H9 (cell line): ENCODE measurements around the gene GFPT2. TPM values are rescaled to one million over a fixed set of nuclear protein-coding genes. Genes with fewer than 3 reads are reported as not detected.

Experiments
- DNase-seq: peaks from one replicate; pipeline ENCODE4 v3.0.0-alpha.2; 2017
- H2AFZ ChIP-seq: one replicate; pipeline ENCODE4 v1.6.1; 2013; ENCODE audit warnings: mild to moderate bottlenecking, low read length, control low read depth, moderate library complexity
- H2AK5ac ChIP-seq: 2 replicates; pipeline ENCODE4 v1.6.1; 2013; ENCODE audit warnings: low read length, control low read depth, mixed read lengths; ENCODE audit not compliant: insufficient read length
- H2BK120ac ChIP-seq: one replicate; pipeline ENCODE4 v1.6.1; 2013; ENCODE audit warnings: low read depth, mild to moderate bottlenecking, low read length, control low read depth, inconsistent platforms; ENCODE audit not compliant: poor library complexity, severe bottlenecking
- H2BK12ac ChIP-seq: 2 replicates; pipeline ENCODE4 v1.6.1; 2013; ENCODE audit warnings: low read length, control low read depth, mixed read lengths, low read depth; ENCODE audit not compliant: insufficient read length
- H2BK15ac ChIP-seq: 2 replicates; pipeline ENCODE4 v1.6.1; 2013; ENCODE audit warnings: low read depth, low read length, control low read depth
- H2BK20ac ChIP-seq: one replicate; pipeline ENCODE4 v1.6.1; 2013; ENCODE audit warnings: low read depth, mild to moderate bottlenecking, low read length, control low read depth, inconsistent platforms; ENCODE audit not compliant: poor library complexity, severe bottlenecking
- H2BK5ac ChIP-seq: 2 replicates; pipeline ENCODE4 v1.6.1; 2013; ENCODE audit warnings: low read length, control low read depth, mixed read lengths; ENCODE audit not compliant: insufficient read length
- H3K14ac ChIP-seq: 2 replicates; pipeline ENCODE4 v1.6.1; 2013; ENCODE audit warnings: low read length, control low read depth; ENCODE audit not compliant: insufficient read depth
- H3K18ac ChIP-seq: 2 replicates; pipeline ENCODE4 v1.6.1; 2013; ENCODE audit warnings: low read depth, mild to moderate bottlenecking, mixed read lengths, low read length, control low read depth; ENCODE audit not compliant: insufficient read length
- H3K23ac ChIP-seq: 2 replicates; pipeline ENCODE4 v1.6.1; 2013; ENCODE audit warnings: low read length, control low read depth, mixed read lengths, low read depth; ENCODE audit not compliant: insufficient read length
- H3K23me2 ChIP-seq: 2 replicates; pipeline ENCODE4 v1.6.1; 2013; ENCODE audit warnings: low read depth, mild to moderate bottlenecking, mixed read lengths, low read length, control low read depth; ENCODE audit not compliant: insufficient read length, poor library complexity, severe bottlenecking
- H3K27ac ChIP-seq: 2 replicates; pipeline ENCODE4 v1.5.1; 2013; ENCODE audit warnings: low read length, control low read depth, mixed read lengths, low read depth; ENCODE audit not compliant: insufficient read length
- H3K27me3 ChIP-seq: 2 replicates; pipeline ENCODE4 v1.6.1; 2013; ENCODE audit warnings: low read length, control low read depth, inconsistent platforms; ENCODE audit not compliant: insufficient read depth
- H3K4ac ChIP-seq: 2 replicates; pipeline ENCODE4 v1.6.1; 2013; ENCODE audit warnings: low read depth, mild to moderate bottlenecking, control low read depth, inconsistent platforms, low read length, moderate library complexity
- H3K4me1 ChIP-seq: 2 replicates; pipeline ENCODE4 v1.6.1; 2013; ENCODE audit warnings: low read length, control low read depth, inconsistent platforms; ENCODE audit not compliant: insufficient read depth
- H3K4me2 ChIP-seq: 2 replicates; pipeline ENCODE4 v1.6.1; 2013; ENCODE audit warnings: low read length, control low read depth, mixed read lengths; ENCODE audit not compliant: insufficient read length, insufficient read depth
- H3K56ac ChIP-seq: 2 replicates; pipeline ENCODE4 v1.6.1; 2013; ENCODE audit warnings: low read depth, mild to moderate bottlenecking, mixed read lengths, low read length, control low read depth; ENCODE audit not compliant: insufficient read length
- H3K79me1 ChIP-seq: 2 replicates; pipeline ENCODE4 v1.6.1; 2013; ENCODE audit warnings: low read depth, mild to moderate bottlenecking, moderate library complexity, low read length, control low read depth, inconsistent platforms; ENCODE audit not compliant: insufficient read depth, poor library complexity, severe bottlenecking
- H3K79me2 ChIP-seq: 2 replicates; pipeline ENCODE4 v1.6.1; 2013; ENCODE audit warnings: low read length, control low read depth, inconsistent platforms; ENCODE audit not compliant: insufficient read depth
- H3K9ac ChIP-seq: 2 replicates; pipeline ENCODE4 v1.6.1; 2013; ENCODE audit warnings: low read length, control low read depth, mixed read lengths; ENCODE audit not compliant: insufficient read length; ENCODE audit errors: extremely low read depth
- H3K9me3 ChIP-seq: one replicate; pipeline ENCODE4 v1.6.1; 2013; ENCODE audit warnings: low read depth, low read length, inconsistent platforms; ENCODE audit not compliant: control insufficient read depth
- H3T11ph ChIP-seq: one replicate; pipeline ENCODE4 v1.6.1; 2013; ENCODE audit warnings: mild to moderate bottlenecking, low read length, control low read depth, inconsistent platforms
- H4K20me1 ChIP-seq: one replicate; pipeline ENCODE4 v1.6.1; 2013; ENCODE audit not compliant: control insufficient read depth, insufficient read length, insufficient read depth
- H4K5ac ChIP-seq: 2 replicates; pipeline ENCODE4 v1.6.1; 2013; ENCODE audit warnings: low read depth, mild to moderate bottlenecking, mixed read lengths, low read length, control low read depth; ENCODE audit not compliant: insufficient read length
- H4K8ac ChIP-seq: replicated peaks from 2 replicates; pipeline ENCODE4 v1.6.1; 2013; ENCODE audit warnings: low read length, control low read depth, mixed read lengths, low read depth; ENCODE audit not compliant: insufficient read length
- H4K91ac ChIP-seq: 2 replicates; pipeline ENCODE4 v1.6.1; 2013; ENCODE audit warnings: low read depth, mild to moderate bottlenecking, moderate library complexity, mixed read lengths, low read length, control low read depth; ENCODE audit not compliant: insufficient read length
- H3K27ac Mint-ChIP-seq, 3 experiments: 2 replicates in 2 of 3; 3 replicates in 1 of 3; pipeline ENCODE4 v1.8.0; 2020 to 2021; ENCODE audit warnings: mixed read lengths in 3 of 3, mild to moderate bottlenecking in 1 of 3, moderate library complexity in 1 of 3
- H3K27me3 Mint-ChIP-seq: 2 replicates; pipeline ENCODE4 v1.8.0; 2021; ENCODE audit warnings: low read depth, mild to moderate bottlenecking, moderate library complexity, mixed read lengths
- H3K36me3 Mint-ChIP-seq, 3 experiments: 2 replicates in 2 of 3; 3 replicates in 1 of 3; pipeline ENCODE4 v1.8.0; 2020 to 2021; ENCODE audit warnings: low read depth in 3 of 3, mixed read lengths in 3 of 3; ENCODE audit not compliant: insufficient read depth in 1 of 3
- H3K4me1 Mint-ChIP-seq, 2 experiments: 2 replicates each; pipeline ENCODE4 v1.8.0; 2020; ENCODE audit warnings: mixed read lengths in 2 of 2
- H3K4me3 Mint-ChIP-seq, 2 experiments: 2 replicates in 1 of 2; 3 replicates in 1 of 2; pipeline ENCODE4 v1.8.0; 2020 to 2021; ENCODE audit warnings: mild to moderate bottlenecking in 2 of 2, mixed read lengths in 2 of 2, moderate library complexity in 1 of 2
- H3K9me3 Mint-ChIP-seq, 2 experiments: 2 replicates in 1 of 2; 3 replicates in 1 of 2; pipeline ENCODE4 v1.8.0; 2020; ENCODE audit warnings: mild to moderate bottlenecking in 2 of 2, mixed read lengths in 2 of 2, moderate library complexity in 1 of 2
- CTCF ChIP-seq: fragments of 200-600 bp; sonication (generic); conservative IDR thresholded peaks from 3 replicates; pipeline ENCODE4 v1.8.0; 2021; ENCODE audit warnings: antibody characterized with exemption, mild to moderate bottlenecking
- WGBS: extraction: QIAGEN DNeasy Blood & Tissue Kit; methylation state at CpG from one replicate; pipeline ENCODE4 v1.1.7; 2013; ENCODE audit warnings: missing lambda C conversion rate, low lambda C conversion rate, mixed read lengths; ENCODE audit not compliant: insufficient read length; ENCODE audit errors: extremely low coverage; 5-methylcytosine and 5-hydroxymethylcytosine counted together
- total RNA-seq: library from RNA; stranded (reverse); gene quantifications from 2 replicates; pipeline ENCODE4 v1.2.1, GENCODE V29; 2021

GFPT2 gene
- total RNA-seq, 1 experiment from 2014 or later = 89.8 TPM

GRCh38 chr5:180346358-180346757, 6.8 kb downstream of the GFPT2 start:
- no peak overlapping the region for H4K5ac ChIP-seq
- no peak for DNase-seq
- no peak overlapping the region for H3K9ac ChIP-seq
- H2BK5ac ChIP-seq = no peak overlapping the region
- WGBS = no CpG with 5 or more reads among the region's 14 CpGs
- peaks cover 1% of the 10 kb centered on the region for H3K23me2 ChIP-seq
- no peak overlapping the region for H4K8ac ChIP-seq
- H3K4me1 ChIP-seq = peaks cover 33% of the 10 kb centered on the region; the same call in 1 of the 2 replicates
- H3K4me2 ChIP-seq = no peak overlapping the region
- Mint-ChIP-seq H3K4me3 (peak overlapping the region in 1 of 2 experiments; percentile 47; a peak in 2 of 5 replicates), H3K9me3 (no peaks in the 10 kb centered on the region; a peak in 1 of 5 replicates), H3K4me1 (peaks cover 84 to 91% of the 10 kb centered on the region in 2 experiments), H3K27me3 (no peaks in the 10 kb centered on the region), H3K36me3 (peaks cover 25 to 38% (median 30%) of the 10 kb centered on the region in 3 experiments), H3K27ac (peak overlapping the region; percentile 34 to 93 (median 86); a peak in 5 of 7 replicates)
- no peaks in the 10 kb centered on the region for H3K27me3 ChIP-seq
- H3K27ac ChIP-seq = no peak overlapping the region
- no peak overlapping the region for H2BK20ac ChIP-seq
- peaks cover 3% of the 10 kb centered on the region for H4K20me1 ChIP-seq
- H3K79me1 ChIP-seq = peaks cover 14% of the 10 kb centered on the region
- H3T11ph ChIP-seq = no peak overlapping the region
- H3K56ac ChIP-seq = no peak overlapping the region
- H3K79me2 ChIP-seq = peaks cover 36% of the 10 kb centered on the region; the same call in 1 of the 2 replicates
- no peak overlapping the region for H2BK12ac ChIP-seq
- H2BK15ac ChIP-seq = no peak overlapping the region
- H3K9me3 ChIP-seq = no peaks in the 10 kb centered on the region
- no peak overlapping the region for H3K18ac ChIP-seq
- H2BK120ac ChIP-seq = no peak overlapping the region
- TF ChIP-seq CTCF = no peak
- H2AFZ ChIP-seq = no peak overlapping the region
- H4K91ac ChIP-seq = no peak overlapping the region
- H3K4ac ChIP-seq = no peak overlapping the region
- no peak overlapping the region for H2AK5ac ChIP-seq
- no peak overlapping the region for H3K23ac ChIP-seq
- no peak overlapping the region for H3K14ac ChIP-seq
